AG04450 (cell line): ENCODE measurements around the gene PDLIM3. TPM values are rescaled to one million over a fixed set of nuclear protein-coding genes. Genes with fewer than 3 reads are reported as not detected.
A peak's percentile ranks its signal among the peaks of the same experiment; 100 is the strongest.
"Not testable (repeated sequence)": the region's sequence is repeated elsewhere in the genome, so short reads cannot be mapped to it uniquely, and the experiment has no call there.

ENCODE experiments used
- CTCF ChIA-PET: fragments of 300-600, 350-600 bp; formaldehyde crosslinking; extraction: SDS; loops from one replicate; lab custom pipeline; 2022; ENCODE audit warnings: antibody characterized with exemption, inconsistent platforms; lab: Charles Lee
- POLR2A ChIA-PET: fragments of 350-600 bp; formaldehyde crosslinking; extraction: SDS; loops from one replicate; lab custom pipeline; 2021; ENCODE audit warnings: antibody characterized with exemption, inconsistent platforms; lab: Yijun Ruan, JAX
- DNase-seq: peaks from one replicate; pipeline ENCODE4 v3.0.0-alpha.2; 2011; ENCODE audit warnings: low read depth, low spot score
- H3K27ac ChIP-seq: one replicate; pipeline ENCODE4 v1.5.1; 2012; ENCODE audit warnings: low read depth, low read length, control low read depth
- H3K27me3 ChIP-seq: one replicate; pipeline ENCODE4 v1.6.0; 2012; ENCODE audit warnings: low read length; ENCODE audit not compliant: control insufficient read depth, insufficient read depth
- H3K4me3 ChIP-seq: 2 replicates; pipeline ENCODE4 v1.5.1; 2011; ENCODE audit warnings: mild to moderate bottlenecking, low read depth, low read length, control low read depth
- H3K9me3 ChIP-seq: 2 replicates; pipeline ENCODE4 v1.5.1; 2012; ENCODE audit warnings: low read length; ENCODE audit not compliant: control insufficient read depth, insufficient read depth
- CTCF ChIP-seq: IDR thresholded peaks from 2 replicates; pipeline ENCODE4 v1.5.1; 2011; ENCODE audit warnings: low read depth, low read length, control low read depth, inconsistent platforms
- polyA plus RNA-seq: library from polyadenylated mRNA; depleted of rRNA; stranded (reverse); fragments of >200 nt; gene quantifications from 2 replicates; pipeline ENCODE4 v1.2.3, GENCODE V29; 2011

Gene PDLIM3
- polyA plus RNA-seq, 1 experiment, result 15.4 TPM

GRCh38 chr4:185515248-185515647, 20.1 kb downstream of the PDLIM3 start:
- Histone ChIP-seq H3K27ac (no peak overlapping the region), H3K9me3 (no peaks in the 10 kb centered on the region), H3K27me3 (no peaks in the 10 kb centered on the region), H3K4me3 (no peak overlapping the region)
- CTCF ChIA-PET, result no interaction called here
- no peak for DNase-seq
- no peak for TF ChIP-seq CTCF
- POLR2A ChIA-PET, result no interaction called here

GRCh38 chr4:185514182-185514697, 21.1 kb downstream of the PDLIM3 start:
- H3K4me3 ChIP-seq, result no peak overlapping the region
- H3K27me3 ChIP-seq, result no peaks in the 10 kb centered on the region
- POLR2A ChIA-PET, result no interaction called here
- TF ChIP-seq CTCF, result no peak
- H3K27ac ChIP-seq, result no peak overlapping the region
- no peak for DNase-seq
- H3K9me3 ChIP-seq, result no peaks in the 10 kb centered on the region
- CTCF ChIA-PET, result interaction anchor here (2.2 kb wide), 1 partner anchor 21 kb away, joined by 9 read pairs; the partner anchor contains the start of gene PDLIM3

- DNase-seq, result no peak
Measured at GRCh38 chr4:185513489-185514181, 21.7 kb downstream of the PDLIM3 start.

GRCh38 chr4:185512516-185512915, 22.8 kb downstream of the PDLIM3 start:
- no peak for TF ChIP-seq CTCF
- peak; percentile 34 for DNase-seq
- POLR2A ChIA-PET, result interaction anchor here (0.7 kb wide), 1 partner anchor 390 kb away, joined by 8 read pairs; no protein-coding TSS in a partner anchor
- Histone ChIP-seq H3K4me3 (no peak overlapping the region), H3K27ac (no peak overlapping the region), H3K9me3 (no peaks in the 10 kb centered on the region), H3K27me3 (no peaks in the 10 kb centered on the region)
- CTCF ChIA-PET, result interaction anchor here (0.6 to 2.2 kb wide), 5 partner anchors 23 to 525 kb away, joined by 3 to 9 read pairs (median 5); partner anchors contain the start of gene PDLIM3

More at GRCh38 chr4:185513489-185514181, 21.7 kb downstream of the PDLIM3 start:
- Histone ChIP-seq H3K27ac (no peak overlapping the region), H3K4me3 (no peak overlapping the region), H3K27me3 (no peaks in the 10 kb centered on the region), H3K9me3 (no peaks in the 10 kb centered on the region)
- ChIA-PET CTCF (interaction anchor here (1.0 to 2.2 kb wide), 3 partner anchors 21 to 508 kb away, joined by 3 to 9 read pairs (median 6); partner anchors contain the start of gene PDLIM3), POLR2A (no interaction called here)
- no peak for TF ChIP-seq CTCF

GRCh38 chr4:185511243-185511642, 24.1 kb downstream of the PDLIM3 start:
- H3K27me3 ChIP-seq, H3K4me3 ChIP-seq, H3K9me3 ChIP-seq, POLR2A ChIA-PET, H3K27ac ChIP-seq, DNase-seq: not testable (repeated sequence)
- CTCF ChIA-PET, result interaction anchor here (0.6 to 1.0 kb wide), 2 partner anchors 31 to 86 kb away, joined by 3 read pairs; no protein-coding TSS in a partner anchor
